Astrocyte of the cerebellum (primary cell): ENCODE data around the gene RSPO4.

Experiments
- DNase-seq: peaks from one replicate; pipeline ENCODE4 v3.0.0-alpha.2; 2011; ENCODE audit warnings: low read depth
- H3K4me3 ChIP-seq: 2 replicates; pipeline ENCODE4 v1.5.1; 2011; ENCODE audit warnings: mild to moderate bottlenecking, low read depth, low read length, moderate library complexity
- in situ Hi-C: cut with HindIII; loops from 2 replicates; pipeline ENCODE4 v1.10.0; 2017; ENCODE audit warnings: low sequenced_read_pairs
- TF ChIP-seq, protein P1 (sequence below): IDR thresholded peaks from 2 replicates; pipeline ENCODE4 v1.5.1; 2012; ENCODE audit warnings: low read length, low read depth, moderate library complexity, mild to moderate bottlenecking; ENCODE audit errors: missing control alignments

RSPO4 gene

DNA sequence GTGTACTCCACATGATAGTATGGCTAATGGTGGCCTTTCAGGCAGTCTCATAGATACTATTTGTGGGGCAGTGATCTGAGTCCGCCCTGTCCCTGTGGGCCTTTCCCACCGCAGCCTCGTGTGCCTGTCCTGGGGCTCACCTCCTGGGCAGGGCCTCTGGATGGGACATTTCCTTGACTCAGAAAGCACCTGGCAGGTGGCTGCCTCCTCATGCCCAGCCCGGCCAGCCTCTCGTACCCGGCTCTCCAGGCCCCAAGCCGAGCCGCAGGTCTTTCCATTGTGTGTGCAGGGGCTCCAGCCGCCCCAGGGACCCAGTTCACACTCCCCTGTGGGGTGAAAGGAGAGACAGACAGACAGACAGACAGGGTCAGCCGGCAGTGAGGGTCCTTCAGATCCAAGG lies 38.3 kb downstream of the RSPO4 start:
- TF ChIP-seq, protein P1, sequence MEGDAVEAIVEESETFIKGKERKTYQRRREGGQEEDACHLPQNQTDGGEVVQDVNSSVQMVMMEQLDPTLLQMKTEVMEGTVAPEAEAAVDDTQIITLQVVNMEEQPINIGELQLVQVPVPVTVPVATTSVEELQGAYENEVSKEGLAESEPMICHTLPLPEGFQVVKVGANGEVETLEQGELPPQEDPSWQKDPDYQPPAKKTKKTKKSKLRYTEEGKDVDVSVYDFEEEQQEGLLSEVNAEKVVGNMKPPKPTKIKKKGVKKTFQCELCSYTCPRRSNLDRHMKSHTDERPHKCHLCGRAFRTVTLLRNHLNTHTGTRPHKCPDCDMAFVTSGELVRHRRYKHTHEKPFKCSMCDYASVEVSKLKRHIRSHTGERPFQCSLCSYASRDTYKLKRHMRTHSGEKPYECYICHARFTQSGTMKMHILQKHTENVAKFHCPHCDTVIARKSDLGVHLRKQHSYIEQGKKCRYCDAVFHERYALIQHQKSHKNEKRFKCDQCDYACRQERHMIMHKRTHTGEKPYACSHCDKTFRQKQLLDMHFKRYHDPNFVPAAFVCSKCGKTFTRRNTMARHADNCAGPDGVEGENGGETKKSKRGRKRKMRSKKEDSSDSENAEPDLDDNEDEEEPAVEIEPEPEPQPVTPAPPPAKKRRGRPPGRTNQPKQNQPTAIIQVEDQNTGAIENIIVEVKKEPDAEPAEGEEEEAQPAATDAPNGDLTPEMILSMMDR, result no peak
- no peak for DNase-seq
- in situ Hi-C loops, result no loop called here
- no peak overlapping the region for H3K4me3 ChIP-seq

DNA sequence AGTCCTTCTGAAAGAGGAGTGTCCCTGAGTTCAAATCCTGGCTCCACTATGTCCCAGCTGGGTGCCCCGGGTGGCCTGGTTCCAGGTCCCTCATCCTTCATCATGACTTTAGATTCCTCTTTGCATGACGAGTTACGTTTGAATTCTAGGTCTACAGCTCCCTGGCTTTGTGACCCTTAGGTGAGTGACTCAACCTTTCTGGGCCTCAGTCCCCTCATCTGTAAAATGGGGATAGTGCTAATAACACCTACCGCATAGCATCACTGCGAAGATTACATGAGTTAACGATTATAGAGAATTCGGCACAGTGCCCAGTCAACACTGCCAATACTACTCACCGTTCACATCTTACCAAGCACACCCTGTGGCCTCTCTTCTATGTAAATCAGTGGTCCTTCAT lies 39.4 kb downstream of the RSPO4 start:
- no peak for DNase-seq
- in situ Hi-C loops, result no loop called here
- no peak overlapping the region for H3K4me3 ChIP-seq
- TF ChIP-seq, protein P1, result no peak

DNA sequence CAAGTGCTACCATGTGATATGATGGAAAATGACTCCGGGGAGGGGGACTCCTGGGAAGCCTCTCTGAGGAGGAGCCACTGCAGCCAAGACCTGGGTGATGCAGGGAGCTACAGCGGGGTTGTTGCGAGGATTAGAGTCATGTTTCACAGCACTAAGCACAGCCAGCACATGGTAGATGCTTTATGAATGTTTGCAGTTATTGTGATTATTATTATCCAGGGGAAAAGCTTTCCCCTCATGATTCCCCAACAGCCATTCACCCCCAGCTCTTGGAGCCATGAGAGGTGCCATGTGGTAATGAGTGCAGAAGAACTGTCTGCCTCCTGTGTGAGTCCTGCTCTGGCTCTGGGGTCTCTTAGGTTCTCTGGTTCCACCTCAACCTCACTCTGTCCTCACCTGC lies 39.9 kb downstream of the RSPO4 start:
- in situ Hi-C loops, result no loop called here
- no peak for DNase-seq
- TF ChIP-seq, protein P1, result no peak
- no peak overlapping the region for H3K4me3 ChIP-seq

DNA sequence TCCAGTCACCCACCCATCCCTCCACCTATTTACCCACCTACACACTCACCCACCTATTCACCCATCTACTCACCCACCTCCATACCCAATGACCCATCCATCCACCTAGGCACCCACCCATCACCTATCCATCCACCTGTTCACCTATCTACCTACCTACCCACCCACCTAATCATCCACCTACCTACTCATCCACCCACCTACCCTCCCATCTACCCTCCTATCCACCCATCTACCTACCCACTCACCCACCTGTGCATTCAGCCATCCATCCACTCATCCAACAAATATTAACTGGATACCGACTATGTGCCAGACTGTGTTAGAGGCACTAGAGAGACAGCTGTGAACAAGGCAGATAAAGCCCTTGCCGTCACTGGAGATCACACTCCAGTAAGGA lies 40.3 kb downstream of the RSPO4 start:
- DNase-seq, result no peak
- TF ChIP-seq, protein P1, result no peak
- in situ Hi-C loops, result no loop called here
- no peak overlapping the region for H3K4me3 ChIP-seq

DNA sequence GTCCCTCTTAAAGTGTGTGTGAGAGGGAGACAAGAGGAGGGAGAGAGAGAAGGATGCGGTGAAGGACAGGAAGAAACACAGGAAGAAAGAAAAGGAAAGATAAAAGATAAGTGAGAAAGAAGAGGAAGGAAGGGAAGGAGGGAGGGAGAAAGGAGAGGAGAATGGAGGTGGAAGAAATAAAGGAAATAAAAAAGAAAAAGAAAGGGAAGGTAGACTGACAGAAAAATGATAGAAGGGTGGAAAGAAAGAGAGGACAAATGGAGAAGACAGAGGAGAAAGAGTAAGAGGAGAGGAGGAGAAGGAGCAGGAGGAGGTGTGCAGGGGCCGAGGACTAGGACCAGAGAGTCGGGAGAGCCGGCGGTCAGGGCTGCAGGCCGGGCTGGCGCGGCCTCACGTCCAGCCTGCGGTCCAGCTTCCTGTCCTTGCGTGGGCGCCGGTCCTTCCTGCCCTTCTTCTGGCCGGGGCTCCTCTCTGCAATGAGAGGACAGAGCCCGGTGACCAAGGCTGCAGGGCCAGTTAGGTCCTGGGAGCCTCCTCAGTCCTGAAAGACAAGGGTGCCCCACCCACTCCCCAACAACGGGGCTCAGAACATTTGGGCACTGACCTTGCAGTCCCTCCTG lies 42.0 kb downstream of the RSPO4 start:
- in situ Hi-C loops, result no loop called here
- H3K4me3 ChIP-seq, result no peak overlapping the region
- TF ChIP-seq, protein P1, result no peak
- no peak for DNase-seq

DNA sequence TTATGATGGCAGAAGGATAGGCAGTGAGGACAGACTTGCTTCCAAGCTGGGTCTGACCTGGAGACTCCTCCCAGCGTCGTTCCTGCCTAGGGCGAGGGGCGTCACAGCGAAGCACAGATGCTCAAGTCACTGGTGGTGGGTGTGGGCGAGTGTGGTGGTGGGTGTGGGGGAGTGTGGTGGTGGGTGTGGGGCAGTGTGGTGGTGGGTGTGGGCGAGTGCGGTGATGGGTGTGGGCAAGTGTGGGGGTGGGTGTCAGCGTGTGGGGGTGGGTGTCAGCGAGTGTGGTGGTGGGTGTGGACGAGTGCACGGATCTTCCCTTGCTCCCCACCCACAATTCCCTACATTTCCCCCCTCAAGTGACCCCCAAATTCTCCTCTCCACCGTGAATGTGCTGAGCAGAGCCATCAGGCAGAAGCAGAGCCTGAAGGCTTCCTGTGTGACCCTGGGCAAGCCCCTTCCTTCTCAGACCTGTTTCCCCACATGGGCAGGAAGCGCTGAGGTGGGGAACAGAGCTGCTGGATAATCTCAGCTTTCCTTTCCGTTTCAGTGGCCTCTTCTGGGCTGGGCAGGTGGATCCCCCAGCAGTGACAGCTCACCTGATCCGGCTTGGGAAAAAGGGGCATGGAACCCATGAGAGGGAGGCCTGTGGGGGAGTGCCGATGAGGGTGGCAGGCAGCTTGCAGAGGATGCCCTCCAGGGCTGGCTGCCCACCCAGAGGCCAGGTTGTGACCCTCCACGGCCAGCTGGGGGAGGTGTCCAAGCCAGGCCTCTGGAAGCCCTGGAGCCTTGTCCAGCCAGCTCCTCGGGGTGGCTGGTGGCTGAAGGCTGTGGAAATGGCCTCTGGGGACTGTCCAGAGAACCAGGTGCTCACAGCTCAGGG lies 42.9 kb downstream of the RSPO4 start:
- in situ Hi-C loops, result no loop called here
- DNase-seq, result no peak
- TF ChIP-seq, protein P1, result no peak
- H3K4me3 ChIP-seq, result no peak overlapping the region
